RPMI7951 (cell line): ENCODE results near the gene PPP1CC. TPM values are rescaled to one million over a fixed set of nuclear protein-coding genes. Genes with fewer than 3 reads are reported as not detected.
"Not testable (repeated sequence)": the region's sequence is repeated elsewhere in the genome, so short reads cannot be mapped to it uniquely, and the experiment has no call there.

ENCODE experiments used
- DNase-seq: peaks from one replicate; pipeline ENCODE4 v3.0.0-alpha.2; 2012; ENCODE audit warnings: low read depth
- total RNA-seq: library from RNA; depleted of rRNA; stranded (reverse); fragments of >200 nt; shearing (Covaris generic); gene quantifications from 2 replicates; pipeline ENCODE4 v1.2.3, GENCODE V29; 2014

The PPP1CC gene
- total RNA-seq, 1 experiment from 2014 or later = 148 TPM

- no peak for DNase-seq
These were observed 17.4 kb downstream of the PPP1CC start for GRCh38 chr12:110725267-110725666.

GRCh38 chr12:110722892-110723291 lies 19.8 kb downstream of the PPP1CC start:
- not testable (repeated sequence) for DNase-seq

GRCh38 chr12:110721570-110721969 lies 21.1 kb downstream of the PPP1CC start:
- no peak for DNase-seq

GRCh38 chr12:110720516-110720915 lies 22.2 kb downstream of the PPP1CC start:
- DNase-seq = no peak

- DNase-seq = no peak
These were observed 24.3 kb downstream of the PPP1CC start for GRCh38 chr12:110718222-110718908.

GRCh38 chr12:110717037-110717436 lies 25.7 kb downstream of the PPP1CC start:
- no peak for DNase-seq

GRCh38 chr12:110708917-110709316 lies 33.8 kb downstream of the PPP1CC start:
- DNase-seq = no peak

- DNase-seq = no peak
These were observed 37.4 kb downstream of the PPP1CC start for GRCh38 chr12:110705309-110705708.

GRCh38 chr12:110704750-110705149 lies 37.9 kb downstream of the PPP1CC start:
- DNase-seq = no peak

- no peak for DNase-seq
These were observed 38.5 kb downstream of the PPP1CC start for GRCh38 chr12:110704231-110704630.

- no peak for DNase-seq
These were observed 40.6 kb downstream of the PPP1CC start for GRCh38 chr12:110702081-110702480.

- DNase-seq = no peak
These were observed 42.9 kb downstream of the PPP1CC start for GRCh38 chr12:110699591-110700445.

GRCh38 chr12:110698171-110698902 lies 44.4 kb downstream of the PPP1CC start:
- DNase-seq = peak; percentile 73

GRCh38 chr12:110697236-110697635 lies 45.5 kb downstream of the PPP1CC start:
- no peak for DNase-seq

GRCh38 chr12:110696283-110696682 lies 46.4 kb downstream of the PPP1CC start:
- DNase-seq = no peak

- no peak for DNase-seq
These were observed 48.3 kb downstream of the PPP1CC start for GRCh38 chr12:110694330-110694901.

GRCh38 chr12:110693731-110694130 lies 49.0 kb downstream of the PPP1CC start:
- no peak for DNase-seq

GRCh38 chr12:110690127-110690430 lies 52.6 kb downstream of the PPP1CC start:
- DNase-seq = no peak

- DNase-seq = peak; percentile 26
These were observed 53.2 kb downstream of the PPP1CC start for GRCh38 chr12:110689281-110690126.

- no peak for DNase-seq
These were observed 54.0 kb downstream of the PPP1CC start, which contains the start of gene HVCN1 for GRCh38 chr12:110688446-110689280. Gene HVCN1, minus strand, starts transcription at chr12:110689115. Its CDS starts 5,870 bp downstream, at chr12:110683245.
